AG09309 (cell line): ENCODE results near the gene C17orf113.

Experiments used
- DNase-seq: peaks from one replicate; pipeline ENCODE4 v3.0.0-alpha.2; 2010; ENCODE audit warnings: low read depth
- H3K4me3 ChIP-seq: 2 replicates; pipeline ENCODE4 v1.5.1; 2011; ENCODE audit warnings: mild to moderate bottlenecking, low read depth, low read length, moderate library complexity; ENCODE audit not compliant: control insufficient read depth
- CTCF ChIP-seq: IDR thresholded peaks from 2 replicates; pipeline ENCODE4 v1.5.1; 2011; ENCODE audit warnings: mild to moderate bottlenecking, low read depth, low read length, inconsistent platforms; ENCODE audit not compliant: insufficient read depth, control insufficient read depth; ENCODE audit errors: missing control alignments

The C17orf113 gene

GRCh38 chr17:42042598-42043319, 7.6 kb downstream of the C17orf113 start:
- H3K4me3 ChIP-seq = no peak overlapping the region
- no peak for TF ChIP-seq CTCF
- no peak for DNase-seq

DNA sequence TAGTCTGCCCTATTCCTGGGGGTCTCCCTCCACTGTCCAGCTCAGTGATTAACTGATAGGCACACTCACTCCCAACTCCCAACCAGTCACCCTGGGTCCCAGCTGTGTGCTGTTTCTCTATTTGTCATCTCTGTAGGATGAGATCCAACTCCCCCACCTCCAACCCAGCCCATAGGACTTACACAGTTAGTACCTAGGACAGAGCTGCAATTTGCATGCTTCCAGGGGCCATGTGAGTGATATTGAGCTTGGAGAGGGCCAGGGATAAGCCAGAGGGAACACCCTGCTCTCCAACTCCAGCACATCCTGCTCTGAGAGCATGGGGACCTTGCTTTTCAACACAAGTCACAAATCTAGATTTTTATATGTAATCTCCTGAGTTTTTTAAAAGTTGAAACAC, 8.8 kb downstream of the C17orf113 start:
- TF ChIP-seq CTCF = no peak
- H3K4me3 ChIP-seq = no peak overlapping the region
- DNase-seq = no peak

GRCh38 chr17:42040818-42041217, 9.6 kb downstream of the C17orf113 start:
- H3K4me3 ChIP-seq = no peak overlapping the region
- TF ChIP-seq CTCF = no peak
- DNase-seq = no peak

DNA sequence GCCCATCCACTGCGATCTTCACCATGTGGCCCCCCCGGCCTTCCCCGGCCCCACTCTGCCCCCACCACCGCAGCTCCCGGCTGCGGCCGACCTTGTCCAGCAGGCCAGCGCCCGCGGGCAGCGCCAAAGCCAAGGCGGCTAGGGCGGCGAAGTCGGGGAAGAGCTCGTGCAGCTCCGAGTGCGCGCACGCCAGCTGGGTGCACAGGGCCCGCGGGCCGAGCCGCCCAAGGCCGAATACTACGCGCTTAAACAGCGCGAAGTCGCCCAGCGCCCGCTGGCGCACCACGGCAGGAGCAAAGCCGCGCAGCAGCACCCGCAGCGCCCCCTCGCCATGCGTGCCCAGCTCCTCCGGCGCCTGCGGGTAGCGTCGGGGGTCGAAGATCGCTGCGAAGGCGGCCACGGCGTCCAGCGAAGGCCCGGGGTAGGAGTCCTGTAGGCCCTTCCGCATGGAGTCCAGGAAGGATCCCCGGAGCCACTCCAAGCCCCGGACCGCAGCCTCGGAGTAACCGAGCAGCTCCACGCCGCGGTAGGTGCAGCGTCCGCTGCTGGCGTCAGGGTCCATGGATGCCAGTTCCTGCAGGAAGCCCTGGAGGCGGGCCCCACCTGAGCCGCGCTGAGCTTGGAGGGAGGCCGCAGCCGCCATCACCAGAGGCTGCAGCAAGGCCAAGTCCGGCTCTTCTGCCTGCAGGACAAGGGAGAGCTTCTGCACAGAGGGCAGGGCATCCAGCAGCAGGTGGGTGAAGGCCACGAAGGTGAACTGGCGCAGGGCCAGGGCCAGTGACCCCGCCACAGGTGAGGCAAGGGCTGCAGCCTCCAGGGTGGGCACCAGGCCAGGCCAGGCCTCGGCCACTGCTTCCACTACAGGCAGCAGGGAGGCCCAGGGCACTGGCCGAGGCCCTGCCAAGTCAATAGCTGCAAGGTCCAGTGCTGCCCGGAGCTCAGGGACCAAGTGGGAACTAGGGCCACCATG, 10.3 kb downstream of the C17orf113 start:
- TF ChIP-seq CTCF = no peak
- no peak for DNase-seq
- H3K4me3 ChIP-seq = no peak overlapping the region

DNA sequence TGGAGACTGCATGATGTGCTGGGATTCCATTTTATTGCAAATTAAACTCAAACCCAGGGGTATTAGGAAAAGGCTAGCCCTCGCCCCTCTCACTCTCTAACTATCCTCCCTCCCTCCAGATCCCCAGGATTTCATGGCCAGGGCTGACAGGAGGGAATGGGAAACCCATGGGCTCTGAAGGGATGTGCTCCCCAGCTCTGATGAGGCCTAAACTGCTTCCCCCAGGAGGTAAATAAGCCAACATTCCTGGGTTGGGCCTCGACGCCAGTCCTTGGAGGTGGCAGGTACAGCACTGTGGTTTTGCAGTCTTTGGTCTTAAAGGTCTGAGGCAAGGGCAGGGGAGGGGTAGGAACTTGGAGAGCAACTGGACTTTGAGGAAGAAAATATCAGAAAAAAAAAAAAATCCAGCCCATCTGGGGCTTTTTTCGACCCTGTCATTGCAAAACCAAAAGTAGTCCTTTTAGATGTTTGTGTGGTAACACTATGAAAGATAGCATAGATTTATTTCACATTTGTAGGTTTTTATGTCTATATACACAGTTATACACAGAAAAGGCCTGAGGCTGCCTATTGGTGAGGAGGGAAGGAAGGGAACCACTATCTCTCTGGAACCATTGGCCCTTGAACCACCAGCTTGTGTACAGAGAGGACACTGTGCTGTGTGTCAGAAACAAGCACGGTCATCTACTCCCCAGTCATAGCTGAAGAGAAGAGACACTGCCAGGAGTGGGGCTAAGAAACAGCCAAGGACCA, 12.0 kb downstream of the C17orf113 start:
- DNase-seq = no peak
- no peak for TF ChIP-seq CTCF
- no peak overlapping the region for H3K4me3 ChIP-seq

GRCh38 chr17:42034059-42034458, 16.3 kb downstream of the C17orf113 start:
- DNase-seq = no peak
- H3K4me3 ChIP-seq = no peak overlapping the region
- TF ChIP-seq CTCF = no peak
